ENCODE data around the gene PIWIL4.

DNA sequence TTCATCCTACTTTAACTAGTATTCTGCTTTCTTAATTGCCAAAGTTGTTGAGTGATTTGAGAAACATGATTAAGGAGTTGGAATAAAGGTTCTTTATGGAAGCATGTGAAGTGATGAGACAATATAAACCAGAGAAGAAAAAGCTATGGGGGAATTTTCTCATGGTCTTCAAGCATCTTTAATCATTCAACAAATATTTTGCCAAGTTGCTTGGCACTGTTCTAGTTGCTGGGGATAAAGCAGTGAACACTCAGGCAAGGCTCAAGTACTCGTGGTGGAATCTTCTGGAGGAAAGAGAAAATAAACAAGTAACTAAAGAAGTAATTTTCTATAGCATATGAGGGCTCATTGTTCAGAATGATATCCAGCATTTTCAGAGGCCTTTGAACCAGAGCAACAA lies 9.2 kb upstream of the PIWIL4 start:
- TF ChIP-seq, protein P1, sequence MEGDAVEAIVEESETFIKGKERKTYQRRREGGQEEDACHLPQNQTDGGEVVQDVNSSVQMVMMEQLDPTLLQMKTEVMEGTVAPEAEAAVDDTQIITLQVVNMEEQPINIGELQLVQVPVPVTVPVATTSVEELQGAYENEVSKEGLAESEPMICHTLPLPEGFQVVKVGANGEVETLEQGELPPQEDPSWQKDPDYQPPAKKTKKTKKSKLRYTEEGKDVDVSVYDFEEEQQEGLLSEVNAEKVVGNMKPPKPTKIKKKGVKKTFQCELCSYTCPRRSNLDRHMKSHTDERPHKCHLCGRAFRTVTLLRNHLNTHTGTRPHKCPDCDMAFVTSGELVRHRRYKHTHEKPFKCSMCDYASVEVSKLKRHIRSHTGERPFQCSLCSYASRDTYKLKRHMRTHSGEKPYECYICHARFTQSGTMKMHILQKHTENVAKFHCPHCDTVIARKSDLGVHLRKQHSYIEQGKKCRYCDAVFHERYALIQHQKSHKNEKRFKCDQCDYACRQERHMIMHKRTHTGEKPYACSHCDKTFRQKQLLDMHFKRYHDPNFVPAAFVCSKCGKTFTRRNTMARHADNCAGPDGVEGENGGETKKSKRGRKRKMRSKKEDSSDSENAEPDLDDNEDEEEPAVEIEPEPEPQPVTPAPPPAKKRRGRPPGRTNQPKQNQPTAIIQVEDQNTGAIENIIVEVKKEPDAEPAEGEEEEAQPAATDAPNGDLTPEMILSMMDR (IDR thresholded peaks at IDR 0.05) = no peak
- TF ChIP-seq POLR2A (IDR thresholded peaks at IDR 0.05) = no peak
